Measurements from ENCODE around the gene CFAP46. TPM values are rescaled to one million over a fixed set of nuclear protein-coding genes. Genes with fewer than 3 reads are reported as not detected.

Gene CFAP46
- total RNA-seq, 1 experiment from 2014 or later, result 3.3 TPM

GRCh38 chr10:132815168-132815857, 127.1 kb downstream of the CFAP46 start (continued):
- TF ChIP-seq ZNF281 (CRISPR knock-in tag; IDR thresholded peaks at IDR 0.05) (no peak), ATF3 (CRISPR knock-in tag; conservative IDR thresholded peaks at IDR 0.05) (no peak), E2F5 (CRISPR knock-in tag; IDR thresholded peaks at IDR 0.05) (no peak), PREB (CRISPR knock-in tag; IDR thresholded peaks at IDR 0.05; ENCODE audit: borderline replicate concordance) (no peak), ZNF671 (CRISPR knock-in tag; IDR thresholded peaks at IDR 0.05) (no peak), GTF2I (CRISPR knock-in tag; conservative IDR thresholded peaks at IDR 0.05) (no peak), PRDM15 (CRISPR knock-in tag; IDR thresholded peaks at IDR 0.05) (no peak), RORB (CRISPR knock-in tag; IDR thresholded peaks at IDR 0.05) (no peak), E2F4 (CRISPR knock-in tag; IDR thresholded peaks at IDR 0.05; ENCODE audit: borderline replicate concordance, low read depth) (no peak), STAT6 (CRISPR knock-in tag; conservative IDR thresholded peaks at IDR 0.05; ENCODE audit: low read depth) (no peak), NFE2L1 (CRISPR knock-in tag; IDR thresholded peaks at IDR 0.05) (no peak)

GRCh38 chr10:132814469-132814856, 127.9 kb downstream of the CFAP46 start:
- no peak overlapping the region for H3K27ac Mint-ChIP-seq
- no peak for DNase-seq (ENCODE audit: low spot score)
- no peaks in the 10 kb centered on the region for H3K4me1 Mint-ChIP-seq
- no peak for ATAC-seq
- ChIA-PET POLR2A (no interaction called here), CTCF (no interaction called here)
- H3K9me3 Mint-ChIP-seq, result peaks cover 7% of the 10 kb centered on the region
- no peaks in the 10 kb centered on the region for H3K27me3 Mint-ChIP-seq (ENCODE audit: low read depth)
- H3K4me3 Mint-ChIP-seq, result no peak overlapping the region
- H3K36me3 Mint-ChIP-seq, result no peaks in the 10 kb centered on the region; the same call in 1 of the 2 replicates
- no peak for TF ChIP-seq ERG (CRISPR knock-in tag; IDR thresholded peaks at IDR 0.05)
- TF ChIP-seq CREM (CRISPR knock-in tag; IDR thresholded peaks at IDR 0.05), result no peak
- TF ChIP-seq ZNF671 (CRISPR knock-in tag; IDR thresholded peaks at IDR 0.05), result no peak
- TF ChIP-seq ZNF138 (CRISPR knock-in tag; conservative IDR thresholded peaks at IDR 0.05), result no peak
- TF ChIP-seq TEAD4 (CRISPR knock-in tag; IDR thresholded peaks at IDR 0.05), result no peak
- TF ChIP-seq NFATC4 (CRISPR knock-in tag; IDR thresholded peaks at IDR 0.05), result no peak
- TF ChIP-seq GRHL2 (CRISPR knock-in tag; IDR thresholded peaks at IDR 0.05; ENCODE audit: insufficient replicate concordance, severe bottlenecking), result no peak
- TF ChIP-seq MAX (CRISPR knock-in tag; IDR thresholded peaks at IDR 0.05), result no peak
- TF ChIP-seq SMAD4 (CRISPR knock-in tag; IDR thresholded peaks at IDR 0.05), result no peak
- TF ChIP-seq ZBTB21 (CRISPR knock-in tag; IDR thresholded peaks at IDR 0.05; ENCODE audit: borderline replicate concordance), result no peak
- no peak for TF ChIP-seq ZMAT4 (CRISPR knock-in tag; IDR thresholded peaks at IDR 0.05)
